Measurements from ENCODE around the gene CYFIP2. TPM values are rescaled to one million over a fixed set of nuclear protein-coding genes. Genes with fewer than 3 reads are reported as not detected.

CYFIP2 gene
- total and polyA plus RNA-seq, 8 donors = 14.8 to 162 (median 24.4) TPM

GRCh38 chr5:157219491-157220271 lies 46.2 kb upstream of the CYFIP2 start:
- WGBS, 5 donors = 62 to 79% (median 70%) methylated on average over 9 of the region's 9 CpGs
- Histone ChIP-seq H3K27me3 (no peaks in the 10 kb centered on the region), H3K4me3 (no peak overlapping the region), H3K4me1 (no peaks in the 10 kb centered on the region), H3K9me3 (no peaks in the 10 kb centered on the region), H3K27ac (no peak overlapping the region), H3K36me3 (no peaks in the 10 kb centered on the region)
- DNase-seq = no peak
- intact Hi-C loops (cut with DNase I; ENCODE audit: low total_unique reads) = no loop called here
- TF ChIP-seq POLR2A (IDR thresholded peaks at IDR 0.05) (no peak), POLR2AphosphoS5 (IDR thresholded peaks at IDR 0.05) (no peak), EP300 (IDR thresholded peaks at IDR 0.05) (no peak), CTCF (IDR thresholded peaks at IDR 0.05) (no peak)

GRCh38 chr5:157221959-157222358 lies 44.0 kb upstream of the CYFIP2 start:
- intact Hi-C loops (cut with DNase I; ENCODE audit: low total_unique reads) = no loop called here
- no peak overlapping the region for H3K4me3 ChIP-seq
- no peak for DNase-seq
- WGBS, 5 donors = 79 to 88% (median 87%) methylated on average over 5 of the region's 5 CpGs
- H3K36me3 ChIP-seq = no peaks in the 10 kb centered on the region
- no peak overlapping the region for H3K27ac ChIP-seq
- H3K9me3 ChIP-seq = no peaks in the 10 kb centered on the region
- H3K4me1 ChIP-seq = no peaks in the 10 kb centered on the region
- no peak for TF ChIP-seq POLR2A (IDR thresholded peaks at IDR 0.05)
- no peak for TF ChIP-seq CTCF (IDR thresholded peaks at IDR 0.05)
- no peak for TF ChIP-seq EP300 (IDR thresholded peaks at IDR 0.05)
- no peak for TF ChIP-seq POLR2AphosphoS5 (IDR thresholded peaks at IDR 0.05)
- H3K27me3 ChIP-seq = no peaks in the 10 kb centered on the region

- Histone ChIP-seq H3K36me3 (no peaks in the 10 kb centered on the region), H3K27ac (no peak overlapping the region), H3K27me3 (no peaks in the 10 kb centered on the region), H3K4me3 (no peak overlapping the region), H3K4me1 (no peaks in the 10 kb centered on the region), H3K9me3 (no peaks in the 10 kb centered on the region)
- WGBS, 5 donors = 70 to 82% (median 73%) methylated on average over 10 of the region's 10 CpGs
- no peak for TF ChIP-seq POLR2A (IDR thresholded peaks at IDR 0.05)
- TF ChIP-seq POLR2AphosphoS5 (IDR thresholded peaks at IDR 0.05) = no peak
- no peak for TF ChIP-seq CTCF (IDR thresholded peaks at IDR 0.05)
- TF ChIP-seq EP300 (IDR thresholded peaks at IDR 0.05) = no peak
- DNase-seq = no peak
- intact Hi-C loops (cut with DNase I; ENCODE audit: low total_unique reads) = no loop called here
Observed at GRCh38 chr5:157222506-157223230, 43.3 kb upstream of the CYFIP2 start.

- Histone ChIP-seq H3K27ac (no peak overlapping the region), H3K4me3 (no peak overlapping the region), H3K9me3 (no peaks in the 10 kb centered on the region), H3K27me3 (no peaks in the 10 kb centered on the region), H3K4me1 (no peaks in the 10 kb centered on the region), H3K36me3 (no peaks in the 10 kb centered on the region)
- intact Hi-C loops (cut with DNase I; ENCODE audit: low total_unique reads) = no loop called here
- 58 to 69% (median 68%) methylated on average over 6 of the region's 6 CpGs for WGBS, 5 donors
- no peak for TF ChIP-seq EP300 (IDR thresholded peaks at IDR 0.05)
- TF ChIP-seq POLR2AphosphoS5 (IDR thresholded peaks at IDR 0.05) = no peak
- TF ChIP-seq CTCF (IDR thresholded peaks at IDR 0.05) = no peak
- no peak for TF ChIP-seq POLR2A (IDR thresholded peaks at IDR 0.05)
- DNase-seq = no peak
Observed at GRCh38 chr5:157225469-157226422, 40.2 kb upstream of the CYFIP2 start.

Data from stomach (tissue), 9 donors.